Amniotic epithelial cell (primary cell): ENCODE data around the gene RORB.

ENCODE experiments used
- DNase-seq: peaks from one replicate; pipeline ENCODE4 v3.0.0-alpha.2; 2010; ENCODE audit warnings: low read depth

Gene RORB

DNA sequence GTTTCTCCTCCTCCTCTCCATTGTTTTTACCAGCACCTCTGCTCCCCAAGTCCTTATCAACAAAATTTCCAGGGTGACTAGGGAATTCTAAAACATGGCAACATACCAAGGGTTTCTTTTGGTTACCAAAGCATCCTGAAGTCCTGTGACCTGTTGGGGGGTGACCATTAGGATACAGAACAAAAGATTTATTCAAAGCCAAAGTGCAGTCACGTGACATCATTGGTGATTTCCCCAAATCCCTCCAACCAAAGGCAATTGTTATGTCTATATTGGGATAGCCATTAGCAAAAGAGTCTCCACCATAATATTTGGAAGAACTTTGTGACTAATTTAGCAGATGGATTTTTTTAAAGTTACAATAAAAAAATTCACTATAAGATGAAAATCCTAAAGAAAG is 222.2 kb downstream of the RORB start:
- DNase-seq = no peak

- DNase-seq = no peak
Observed at GRCh38 chr9:74721696-74722660, 224.8 kb downstream of the RORB start.

- DNase-seq = no peak
Observed at GRCh38 chr9:74724317-74724716, 227.2 kb downstream of the RORB start.

- DNase-seq = no peak
Observed at GRCh38 chr9:74726581-74726980, 229.4 kb downstream of the RORB start.

DNA sequence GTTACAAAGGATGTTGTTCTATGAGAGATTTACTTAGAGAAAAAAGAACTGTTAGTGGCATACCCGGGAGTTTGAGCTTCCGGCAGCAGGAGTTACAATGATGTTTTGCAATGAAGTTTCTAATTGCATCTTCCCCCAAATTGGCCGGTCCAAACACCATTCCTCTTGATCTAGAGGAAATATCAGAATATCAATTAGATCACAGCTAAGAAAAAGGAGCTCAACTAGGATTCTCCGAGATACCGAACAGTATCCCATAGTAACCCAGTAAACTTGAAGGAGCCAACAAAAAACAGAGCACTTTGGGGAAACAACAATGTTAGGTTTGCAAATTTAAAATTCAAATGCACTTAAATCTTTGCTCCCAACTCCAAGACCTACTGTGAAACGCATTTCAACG is 231.0 kb downstream of the RORB start:
- no peak for DNase-seq

DNA sequence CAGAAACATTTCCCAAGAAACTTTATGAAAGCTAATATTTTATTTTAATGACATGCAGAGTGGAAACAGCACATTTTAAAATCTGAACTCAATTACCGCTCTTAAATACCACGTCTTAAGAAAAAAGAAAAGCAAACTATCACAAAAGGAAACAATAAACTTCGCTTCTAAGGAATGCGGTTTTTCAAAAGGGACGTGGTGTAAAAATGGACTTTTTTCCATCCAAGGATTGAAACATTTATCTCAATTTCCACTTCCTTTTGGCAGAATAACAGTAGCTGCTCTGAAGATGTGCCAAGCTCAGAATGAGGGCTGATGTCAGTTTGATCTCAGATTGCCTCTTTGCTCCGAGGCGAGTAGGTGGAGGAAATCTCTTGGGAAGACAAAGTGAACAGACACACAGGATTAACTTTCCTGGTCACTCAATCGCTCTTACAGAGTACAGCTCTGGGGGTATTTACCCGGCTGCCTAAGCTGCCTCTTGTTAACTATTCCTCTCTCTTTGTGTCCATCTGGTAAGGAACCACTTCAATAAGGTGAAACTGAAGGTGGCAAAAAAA is 232.1 kb downstream of the RORB start:
- no peak for DNase-seq

DNA sequence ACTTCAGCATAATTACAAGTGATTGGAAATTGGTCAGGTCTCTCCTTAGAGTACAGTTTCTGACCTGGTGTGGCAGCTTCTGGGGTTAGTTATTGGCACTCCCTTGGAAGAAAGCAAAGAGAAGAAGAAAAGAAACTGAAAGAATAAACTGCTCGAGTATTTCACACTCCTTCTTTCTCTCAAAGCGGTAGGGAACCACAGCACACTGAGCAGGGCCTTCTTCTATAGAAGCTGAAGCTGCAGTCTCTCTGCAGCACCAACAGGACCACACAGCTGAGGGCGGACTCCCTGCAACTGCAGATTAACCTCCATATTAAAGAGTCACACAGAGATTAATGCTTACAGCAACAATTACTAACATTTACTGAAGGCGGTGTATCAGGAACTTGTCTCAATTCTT is 238.6 kb downstream of the RORB start:
- DNase-seq = no peak

DNA sequence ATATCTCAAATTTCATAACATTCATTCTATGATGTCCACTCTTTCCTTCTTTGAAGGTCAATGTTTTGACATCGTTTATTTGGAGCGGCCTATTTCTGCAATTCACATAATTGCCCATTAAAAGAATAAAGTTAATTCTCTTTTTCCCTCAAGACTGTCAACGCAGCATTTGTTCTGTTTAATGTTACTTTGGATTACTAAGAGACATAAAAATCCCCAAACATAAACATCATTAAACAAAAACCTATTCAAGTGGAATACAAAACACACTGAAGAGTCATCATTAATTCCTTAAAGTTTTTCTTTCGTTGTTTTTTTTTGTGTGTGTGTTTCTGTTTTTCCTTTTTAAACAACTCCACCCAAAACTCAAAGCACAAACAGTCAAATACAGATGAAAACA is 239.5 kb downstream of the RORB start:
- DNase-seq = no peak

DNA sequence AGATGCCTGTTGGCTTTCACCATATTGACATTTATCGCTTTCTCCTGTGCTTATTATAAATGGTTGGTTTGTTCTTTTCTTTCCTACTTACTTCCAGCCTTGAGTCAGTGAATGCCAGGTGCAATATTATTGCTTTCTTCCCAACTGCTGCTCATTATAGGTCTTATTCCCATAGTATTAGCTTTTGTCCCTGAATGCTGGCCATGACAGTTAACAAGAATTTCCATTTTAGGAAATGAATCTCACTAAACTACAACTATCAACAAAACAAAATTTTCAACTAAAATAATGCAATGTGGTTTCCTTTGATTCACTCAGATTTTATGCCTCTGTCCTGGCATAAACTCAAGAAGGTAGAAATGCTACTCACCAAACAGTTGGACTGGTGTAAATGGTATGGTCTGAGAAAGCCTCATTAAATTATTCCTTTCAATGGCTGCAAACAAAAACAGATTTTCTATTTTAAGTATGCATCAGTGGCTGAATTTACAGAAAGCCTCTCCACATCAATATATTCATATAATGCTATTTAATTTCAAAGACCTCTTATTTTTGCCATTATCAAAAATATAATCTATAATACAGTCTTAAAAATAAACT is 245.2 kb downstream of the RORB start:
- DNase-seq = no peak
